Measurements from ENCODE around the gene CABLES2.

CABLES2 gene

DNA sequence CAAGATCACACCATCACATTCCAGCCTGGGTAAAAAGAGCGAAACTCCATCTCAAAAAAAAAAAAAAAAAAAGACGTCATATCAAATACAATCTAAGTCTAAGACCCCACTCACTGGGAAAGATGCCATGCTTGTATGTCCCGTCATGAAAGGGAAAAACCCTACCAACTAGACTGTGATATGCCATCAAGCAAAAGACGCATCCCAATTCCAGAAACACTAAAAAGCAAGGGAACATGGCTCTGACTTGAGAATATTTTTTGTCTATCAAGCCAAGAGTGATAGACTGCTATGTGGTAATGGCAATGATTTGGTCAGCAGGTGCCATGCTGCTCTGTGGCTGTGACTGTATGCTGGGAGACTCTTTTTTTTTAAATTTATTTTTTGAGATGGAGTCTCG lies 63.0 kb downstream of the CABLES2 start:
- DNase-seq, result no peak

DNA sequence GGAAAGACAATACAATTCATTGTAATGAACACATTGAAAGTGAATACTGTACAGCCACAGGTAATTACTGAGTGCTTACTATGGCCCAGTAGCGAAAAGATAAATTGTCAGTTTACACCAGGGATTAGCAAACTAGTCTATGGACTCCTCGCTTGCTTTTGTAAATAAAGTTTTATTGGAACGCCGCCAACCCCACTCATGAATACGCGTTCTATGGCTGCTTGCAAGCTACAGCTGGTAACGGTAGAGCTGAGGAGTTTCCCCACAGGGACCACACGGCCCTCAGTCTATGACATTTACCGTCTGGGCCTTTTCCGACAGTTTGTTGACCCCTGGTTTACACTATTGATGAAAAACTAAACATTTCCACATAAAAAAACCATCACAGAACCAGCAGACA lies 64.2 kb downstream of the CABLES2 start:
- no peak for DNase-seq

- no peak for DNase-seq
Measured at GRCh38 chr20:62339647-62340062, 67.4 kb downstream of the CABLES2 start.

All from NCI-H1694 treated with DMSO at 0.1 percent for 48 hours (cell line).